Ovary (tissue), 9 donors: ENCODE data around the gene CRBN. TPM values are rescaled to one million over a fixed set of nuclear protein-coding genes. Genes with fewer than 3 reads are reported as not detected.

Experiments
- DNase-seq, 5 donors: peaks; one replicate each; pipeline ENCODE4 v3.0.0-alpha.2; 2019 to 2020
- H3K27ac ChIP-seq, 2 donors: fragments of 200-600 bp; one replicate each; pipeline versions ENCODE4 v1.5.1 to v1.8.0; 2019 to 2022
- H3K27me3 ChIP-seq: fragments of 200-600 bp; one replicate; pipeline ENCODE4 v1.8.0; 2022
- H3K36me3 ChIP-seq: fragments of 200-600 bp; sonication (generic); one replicate; pipeline ENCODE4 v1.5.1; 2019
- H3K4me1 ChIP-seq: one replicate; pipeline ENCODE4 v1.8.1; 2013; ENCODE audit warnings: mild to moderate bottlenecking, moderate library complexity; ENCODE audit not compliant: insufficient read depth
- H3K4me3 ChIP-seq: fragments of 200-600 bp; sonication (generic); one replicate; pipeline ENCODE4 v1.5.1; 2017
- H3K9me3 ChIP-seq, 2 donors: fragments of 200-600 bp in 1 of 2; sonication (generic) in 1 of 2; one replicate each; pipeline versions ENCODE4 v1.5.1 to v1.8.1; 2013 to 2019; ENCODE audit warnings: mild to moderate bottlenecking in 1 of 2, moderate library complexity in 1 of 2
- EP300 ChIP-seq: sonication (generic); formaldehyde crosslinking; IDR thresholded peaks from one replicate; pipeline ENCODE4 v1.6.1; 2017; ENCODE audit warnings: antibody characterized with exemption
- POLR2A ChIP-seq: fragments of 450-650 bp; IDR thresholded peaks from one replicate; pipeline ENCODE4 v1.6.1; 2017; ENCODE audit warnings: antibody characterized with exemption, mild to moderate bottlenecking, moderate library complexity
- WGBS, 3 donors: extraction: QIAGEN DNeasy Blood & Tissue Kit in 1 of 3; methylation state at CpG; one replicate each; pipeline versions ENCODE4 v1.1.5 to v1.1.7; 2013 to 2017; 5-methylcytosine and 5-hydroxymethylcytosine counted together
- intact Hi-C, 4 donors: fragments of 100-400 bp; cut with DNase I; formaldehyde crosslinking; loops; one replicate each; pipeline versions ENCODE4 v1.11.0 to v1.15.1; 2022 to 2023
- polyA plus RNA-seq, 2 donors: library from polyadenylated mRNA; stranded (reverse); fragments of 200-250 nt in 1 of 2; fragments of 350-450 nt in 1 of 2; fragmentation: Illumina TruSeq in 1 of 2; extraction: RNeasy Lipid Tissue Mini Kit (QIAGEN cat#74804) in 1 of 2; gene quantifications; one replicate each; pipeline ENCODE4 v1.2.3, GENCODE V29; 2013 to 2014
- small RNA-seq: library from RNA; depleted of rRNA; stranded (forward); fragments of <200 nt; gene quantifications from one replicate; pipeline ENCODE3, GENCODE V24; 2016
- total RNA-seq, 7 donors: library from RNA; depleted of rRNA in 2 of 7; stranded (reverse); fragments of >200 nt in 2 of 7; fragmentation: NEBNext Ultra II Directional in 3 of 7; extraction: Animal tissue kit (Norgen Biotek cat#: 25700) in 3 of 7; gene quantifications; one replicate each; pipeline versions ENCODE4 v1.1.0 to v1.2.4, GENCODE V29; 2016 to 2023
- TF ChIP-seq, protein P1 (sequence below), 3 donors: fragments of 450-650 bp in 2 of 3; fragments of 200-600 bp in 1 of 3; IDR thresholded peaks; one replicate each; pipeline versions ENCODE4 v1.5.1 to v1.8.0; 2016 to 2022; ENCODE audit warnings: antibody characterized with exemption in 3 of 3, mild to moderate bottlenecking in 1 of 3
- donor health status: DM: no; HTN: no; CAD: no; lungs with moderate emphysema.
- donor health status: DM: no; HTN: no; CAD: no.
- donor health status: Bipolar disorder and iron deficiency.
- donor health status: DM: yes; HTN: yes; CAD: no.
- donor health status: DM: no; HTN: no; CAD: no.
- donor health status: DM: yes; HTN: yes; CAD: no.

CRBN gene
- total and polyA plus RNA-seq, 9 donors = 39.1 to 102 (median 54.8) TPM

GRCh38 chr3:3105246-3105645, 74.2 kb downstream of the CRBN start:
- 87 to 93% (median 87%) methylated on average over 3 of the region's 3 CpGs for WGBS, 3 donors

GRCh38 chr3:3102751-3103150, 76.7 kb downstream of the CRBN start:
- Histone ChIP-seq H3K27me3 (no peaks in the 10 kb centered on the region), H3K4me3 (no peak overlapping the region), H3K27ac (no peak overlapping the region), H3K9me3 (no peaks in the 10 kb centered on the region), H3K36me3 (no peaks in the 10 kb centered on the region), H3K4me1 (no peaks in the 10 kb centered on the region)
- TF ChIP-seq POLR2A (no peak), EP300 (no peak)
- TF ChIP-seq, protein P1, sequence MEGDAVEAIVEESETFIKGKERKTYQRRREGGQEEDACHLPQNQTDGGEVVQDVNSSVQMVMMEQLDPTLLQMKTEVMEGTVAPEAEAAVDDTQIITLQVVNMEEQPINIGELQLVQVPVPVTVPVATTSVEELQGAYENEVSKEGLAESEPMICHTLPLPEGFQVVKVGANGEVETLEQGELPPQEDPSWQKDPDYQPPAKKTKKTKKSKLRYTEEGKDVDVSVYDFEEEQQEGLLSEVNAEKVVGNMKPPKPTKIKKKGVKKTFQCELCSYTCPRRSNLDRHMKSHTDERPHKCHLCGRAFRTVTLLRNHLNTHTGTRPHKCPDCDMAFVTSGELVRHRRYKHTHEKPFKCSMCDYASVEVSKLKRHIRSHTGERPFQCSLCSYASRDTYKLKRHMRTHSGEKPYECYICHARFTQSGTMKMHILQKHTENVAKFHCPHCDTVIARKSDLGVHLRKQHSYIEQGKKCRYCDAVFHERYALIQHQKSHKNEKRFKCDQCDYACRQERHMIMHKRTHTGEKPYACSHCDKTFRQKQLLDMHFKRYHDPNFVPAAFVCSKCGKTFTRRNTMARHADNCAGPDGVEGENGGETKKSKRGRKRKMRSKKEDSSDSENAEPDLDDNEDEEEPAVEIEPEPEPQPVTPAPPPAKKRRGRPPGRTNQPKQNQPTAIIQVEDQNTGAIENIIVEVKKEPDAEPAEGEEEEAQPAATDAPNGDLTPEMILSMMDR (IDR thresholded peaks at IDR 0.05) = no peak
- intact Hi-C loops = no loop called here
- WGBS, 3 donors = 86 to 93% (median 90%) methylated on average over 6 of the region's 6 CpGs
- DNase-seq = no peak

More at GRCh38 chr3:3105246-3105645, 74.2 kb downstream of the CRBN start:
- no peaks in the 10 kb centered on the region for H3K27me3 ChIP-seq
- H3K27ac ChIP-seq = no peak overlapping the region
- H3K9me3 ChIP-seq = no peaks in the 10 kb centered on the region
- no peaks in the 10 kb centered on the region for H3K4me1 ChIP-seq
- no peak overlapping the region for H3K4me3 ChIP-seq
- intact Hi-C loops = no loop called here
- H3K36me3 ChIP-seq = no peaks in the 10 kb centered on the region
- no peak for TF ChIP-seq EP300
- TF ChIP-seq, protein P1 (IDR thresholded peaks at IDR 0.05) = no peak
- TF ChIP-seq POLR2A = no peak
- no peak for DNase-seq

GRCh38 chr3:3101660-3102458, 77.6 kb downstream of the CRBN start:
- Histone ChIP-seq H3K9me3 (no peaks in the 10 kb centered on the region), H3K4me1 (no peaks in the 10 kb centered on the region), H3K27me3 (no peaks in the 10 kb centered on the region), H3K27ac (no peak overlapping the region), H3K4me3 (no peak overlapping the region), H3K36me3 (no peaks in the 10 kb centered on the region)
- intact Hi-C loops = no loop called here
- TF ChIP-seq POLR2A = no peak
- TF ChIP-seq, protein P1 (IDR thresholded peaks at IDR 0.05) = no peak
- no peak for TF ChIP-seq EP300
- DNase-seq = no peak
- WGBS, 3 donors = 78 to 85% (median 83%) methylated on average over 6 of the region's 6 CpGs

Small RNA genes lying within 50 kb of the gene (small RNA-seq; reads per million reads assigned to genes)
- gene RF00416 = not detected

Other genes with a start within 250 kb of the CRBN start
- gene IL5RA, start 69.3 kb downstream of the CRBN start, total RNA-seq = 1 to 10 TPM in 3 of 7 donors, under 1 TPM in 2, not detected in 2; 0.55 to 7.9 (median 1.3) TPM
- gene IL5RA, start 69.3 kb downstream of the CRBN start, polyA plus RNA-seq = under 1 TPM; 0.07 to 0.63 TPM
- 10 to 100 TPM; 13.1 to 29.0 (median 17.5) TPM for gene TRNT1, start 52.8 kb downstream of the CRBN start, total RNA-seq
- gene TRNT1, start 52.8 kb downstream of the CRBN start, polyA plus RNA-seq = 10 to 100 TPM in 1 of 2 donors, 1 to 10 TPM in 1; 8.5 to 15.5 TPM